ENCODE data around the gene NOP58.
A peak's percentile ranks its signal among the peaks of the same experiment; 100 is the strongest.
"Not testable (repeated sequence)": the region's sequence is repeated elsewhere in the genome, so short reads cannot be mapped to it uniquely, and the experiment has no call there.

The NOP58 gene, protein sequence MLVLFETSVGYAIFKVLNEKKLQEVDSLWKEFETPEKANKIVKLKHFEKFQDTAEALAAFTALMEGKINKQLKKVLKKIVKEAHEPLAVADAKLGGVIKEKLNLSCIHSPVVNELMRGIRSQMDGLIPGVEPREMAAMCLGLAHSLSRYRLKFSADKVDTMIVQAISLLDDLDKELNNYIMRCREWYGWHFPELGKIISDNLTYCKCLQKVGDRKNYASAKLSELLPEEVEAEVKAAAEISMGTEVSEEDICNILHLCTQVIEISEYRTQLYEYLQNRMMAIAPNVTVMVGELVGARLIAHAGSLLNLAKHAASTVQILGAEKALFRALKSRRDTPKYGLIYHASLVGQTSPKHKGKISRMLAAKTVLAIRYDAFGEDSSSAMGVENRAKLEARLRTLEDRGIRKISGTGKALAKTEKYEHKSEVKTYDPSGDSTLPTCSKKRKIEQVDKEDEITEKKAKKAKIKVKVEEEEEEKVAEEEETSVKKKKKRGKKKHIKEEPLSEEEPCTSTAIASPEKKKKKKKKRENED

DNA sequence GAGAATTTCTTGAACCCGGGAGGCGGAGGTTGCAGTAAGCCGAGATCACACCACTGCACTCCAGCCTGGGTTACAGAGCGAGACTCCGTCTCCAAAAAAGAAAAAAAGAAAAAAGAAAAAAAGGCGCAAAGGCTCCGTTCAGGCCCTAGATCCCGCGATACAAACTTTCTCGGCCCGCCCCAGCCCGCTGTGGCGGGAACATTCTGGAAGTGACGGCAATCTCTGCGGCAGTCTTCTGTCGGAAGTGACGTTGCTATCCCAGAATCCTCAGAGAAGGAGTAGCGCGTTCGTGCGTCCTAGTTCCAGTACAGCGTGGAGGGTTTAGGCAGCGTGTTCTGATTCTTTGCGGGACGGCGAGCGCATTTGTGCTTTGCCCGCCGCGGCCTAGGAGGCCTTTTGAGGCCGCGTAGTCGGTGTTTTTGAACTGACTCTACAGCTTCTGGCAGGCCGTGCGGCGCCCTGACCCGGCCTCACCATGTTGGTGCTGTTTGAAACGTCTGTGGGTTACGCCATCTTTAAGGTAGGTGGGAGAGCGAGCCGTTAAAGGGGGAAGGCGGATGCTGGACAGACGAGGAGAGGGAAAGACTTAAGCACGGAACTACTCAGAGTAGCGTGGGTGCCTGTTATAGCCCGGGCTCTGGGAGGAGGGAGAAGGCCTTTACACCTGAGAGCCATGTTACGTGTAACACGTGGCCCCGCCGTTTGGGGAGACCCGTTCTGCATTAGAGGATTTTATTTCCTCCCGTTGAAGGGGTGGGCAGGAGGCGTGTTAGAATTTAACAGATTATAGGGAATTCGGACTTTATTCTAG is at the start of gene NOP58:
Gene NOP58, plus strand, starts transcription at position 297 of the 811 bp plus-strand sequence. Its CDS starts 179 bp downstream, at position 476.
- no peak for TF ChIP-seq CTCF (IDR thresholded peaks at IDR 0.05; ENCODE audit: low read depth, low read length)
- peak within 1 kb of the TSS; percentile 83 for H3K4me3 ChIP-seq (ENCODE audit: low read depth, low read length)

DNA sequence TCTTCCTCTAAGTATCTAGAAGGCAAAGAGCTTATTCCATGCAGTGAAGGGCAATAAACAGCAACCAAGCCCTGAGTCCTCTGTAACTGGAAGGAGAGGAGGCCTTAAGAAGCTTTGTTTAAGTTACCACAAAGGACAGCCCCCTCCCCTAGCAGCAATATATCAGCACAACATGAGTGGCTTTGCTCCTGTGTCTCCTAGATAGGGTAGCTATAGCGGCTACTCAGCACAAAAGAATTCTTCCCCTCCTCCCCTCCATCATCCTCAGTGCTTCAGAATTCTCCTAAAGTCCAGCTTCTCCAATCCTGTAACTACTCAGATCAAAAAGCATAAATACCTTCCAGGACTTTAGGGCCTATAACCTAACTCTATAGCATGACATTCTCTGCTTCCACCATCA is 43.7 kb upstream of the NOP58 start:
- H3K4me3 ChIP-seq (ENCODE audit: low read depth, low read length): no peak overlapping the region
- no peak for TF ChIP-seq CTCF (IDR thresholded peaks at IDR 0.05; ENCODE audit: low read depth, low read length)

DNA sequence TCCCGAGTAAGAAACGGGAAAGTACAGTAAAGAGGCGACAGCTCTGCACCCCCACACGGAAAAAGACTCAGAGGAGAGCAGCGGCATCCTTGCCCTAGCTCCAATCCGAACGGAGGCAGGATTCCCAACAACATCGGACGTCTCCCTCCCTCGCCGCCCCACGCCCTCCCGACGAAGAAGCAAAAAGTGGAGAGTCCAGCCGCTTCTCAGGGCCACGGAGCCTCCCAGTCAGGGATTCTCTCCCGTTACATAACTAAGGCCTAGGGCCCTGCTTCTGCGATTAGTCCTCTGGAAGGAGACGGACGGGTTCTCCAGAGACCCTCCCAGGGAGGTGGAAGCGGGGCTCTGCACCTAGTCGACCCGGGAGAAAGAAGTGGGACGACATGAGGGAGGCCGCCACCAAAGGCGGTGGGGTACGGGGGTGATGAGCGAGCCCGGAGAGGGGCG is 27.8 kb upstream of the NOP58 start:
- H3K4me3 ChIP-seq (ENCODE audit: low read depth, low read length): peak overlapping the region; percentile 95
- no peak for TF ChIP-seq CTCF (IDR thresholded peaks at IDR 0.05; ENCODE audit: low read depth, low read length)

DNA sequence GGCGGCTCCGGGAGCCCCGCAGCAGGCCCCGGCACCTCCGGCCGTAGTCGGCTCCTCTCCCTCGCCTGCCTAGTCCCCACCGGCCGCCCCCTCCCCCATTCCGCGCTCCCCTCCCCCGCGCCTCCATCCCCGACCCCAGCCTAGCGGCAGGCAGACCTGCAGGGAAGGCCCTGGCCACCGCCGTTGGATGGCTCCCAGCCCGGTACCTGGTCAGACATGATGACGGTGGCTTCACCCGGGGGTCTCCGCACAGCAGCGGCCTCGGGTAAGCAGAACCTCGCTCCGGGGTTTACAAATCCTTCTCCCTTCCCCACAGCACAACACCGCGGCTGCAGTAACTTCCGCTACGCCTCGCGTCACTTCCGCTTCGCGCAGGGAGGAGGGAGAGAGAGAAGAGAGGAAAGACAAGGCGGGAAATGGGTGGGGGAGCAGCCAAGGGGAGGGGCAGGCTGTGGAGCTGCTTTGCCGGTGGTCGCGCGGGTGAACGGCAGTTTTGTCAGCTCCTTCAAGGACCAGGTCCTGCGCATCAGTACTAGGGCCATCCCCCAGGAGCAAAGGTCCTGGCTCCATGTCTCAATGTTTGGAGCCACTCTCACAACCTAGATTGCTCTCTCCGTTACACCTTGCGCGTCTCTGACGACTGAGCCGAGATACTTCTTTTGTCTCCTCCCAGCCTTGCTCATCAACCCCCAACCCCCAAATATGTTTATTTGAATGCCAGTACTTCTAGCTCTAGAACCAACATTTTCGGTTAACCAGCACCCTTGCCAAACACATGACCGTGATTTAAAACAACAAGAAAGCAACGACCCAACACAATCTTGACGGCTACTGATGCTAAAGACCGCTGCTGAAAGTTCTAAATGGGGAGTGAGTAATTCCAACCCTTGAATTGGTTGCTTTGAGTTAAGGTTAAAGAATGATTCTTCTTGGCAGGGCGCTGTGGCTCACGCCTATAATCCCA is 27.0 kb upstream of the NOP58 start, which contains the start of gene SUMO1:
Gene SUMO1, minus strand, starts transcription at position 364 of the 964 bp plus-strand sequence. Its CDS starts 146 bp downstream, at position 218.
- TF ChIP-seq CTCF (IDR thresholded peaks at IDR 0.05; ENCODE audit: low read depth, low read length): no peak
- peak within 1 kb of the TSS; percentile 95 for H3K4me3 ChIP-seq (ENCODE audit: low read depth, low read length)

DNA sequence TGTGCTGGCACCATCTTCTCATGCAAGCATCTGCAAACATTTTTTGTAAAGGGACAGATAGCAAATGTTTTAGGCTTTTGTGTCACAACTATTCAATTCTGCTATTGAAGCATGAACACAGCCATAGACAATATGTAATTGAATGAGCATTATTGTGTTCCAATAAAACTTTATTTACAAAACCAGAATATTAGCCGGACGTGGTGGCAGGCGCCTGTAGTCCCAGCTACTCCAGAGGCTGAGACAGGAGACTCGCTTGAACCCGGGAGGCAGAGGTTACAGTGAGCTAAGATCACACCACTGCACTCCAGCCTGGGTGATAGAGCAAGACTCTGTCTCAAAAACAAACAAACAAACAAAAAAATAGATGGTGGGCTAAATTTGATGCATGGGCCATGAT is 17.9 kb upstream of the NOP58 start:
- H3K4me3 ChIP-seq (ENCODE audit: low read depth, low read length): not testable (repeated sequence)

- TF ChIP-seq CTCF (IDR thresholded peaks at IDR 0.05; ENCODE audit: low read depth, low read length): no peak
- H3K4me3 ChIP-seq (ENCODE audit: low read depth, low read length): no peak overlapping the region
These were observed 15.9 kb upstream of the NOP58 start for GRCh38 chr2:202249521-202250253.
